Ascending aorta (tissue), 2 donors: ENCODE measurements around the gene MFN2. TPM values are rescaled to one million over a fixed set of nuclear protein-coding genes. Genes with fewer than 3 reads are reported as not detected.

Source experiments
- DNase-seq, 2 donors: peaks; one replicate each; pipeline ENCODE4 v3.0.0-alpha.2; 2019; ENCODE audit warnings: low spot score in 2 of 2
- H3K27ac ChIP-seq, 2 donors: fragments of 200-600 bp; sonication (generic); one replicate each; pipeline ENCODE4 v1.5.1; 2016 to 2017; ENCODE audit warnings: mild to moderate bottlenecking in 1 of 2
- H3K27me3 ChIP-seq: fragments of 200-600 bp; sonication (generic); one replicate; pipeline ENCODE4 v1.5.1; 2017
- H3K36me3 ChIP-seq, 2 donors: fragments of 200-600 bp; sonication (generic); one replicate each; pipeline ENCODE4 v1.5.1; 2016
- H3K4me1 ChIP-seq, 2 donors: fragments of 200-600 bp; sonication (generic); one replicate each; pipeline ENCODE4 v1.5.1; 2016 to 2017; ENCODE audit warnings: mild to moderate bottlenecking in 1 of 2
- H3K4me3 ChIP-seq, 2 donors: fragments of 200-600 bp; sonication (generic); one replicate each; pipeline ENCODE4 v1.5.1; 2016 to 2017; ENCODE audit warnings: mild to moderate bottlenecking in 1 of 2
- H3K9me3 ChIP-seq, 2 donors: fragments of 200-600 bp; sonication (generic); one replicate each; pipeline ENCODE4 v1.5.1; 2016
- CTCF ChIP-seq, 3 experiments: fragments of 200-600 bp in 2 of 3; fragments of 450-650 bp in 1 of 3; sonication (generic) in 2 of 3; IDR thresholded peaks; one replicate each; pipeline ENCODE4 v1.5.1; 2016 to 2019; ENCODE audit warnings: antibody characterized with exemption in 3 of 3, mild to moderate bottlenecking in 1 of 3, moderate library complexity in 1 of 3
- intact Hi-C: fragments of 100-400 bp; cut with DNase I; formaldehyde crosslinking; loops from one replicate; pipeline ENCODE4 v1.15.1; 2023
- total RNA-seq: library from RNA; depleted of rRNA; stranded (reverse); fragments of >200 nt; gene quantifications from one replicate; pipeline ENCODE4 v1.1.0, GENCODE V29; 2016

The MFN2 gene
- total RNA-seq, 1 donor from 2014 or later = 85.6 TPM

GRCh38 chr1:12046749-12047119 is 66.5 kb downstream of the MFN2 start:
- intact Hi-C loops = no loop called here

GRCh38 chr1:12047120-12047876 is 67.1 kb downstream of the MFN2 start:
- no peaks in the 10 kb centered on the region for H3K36me3 ChIP-seq
- no peak overlapping the region for H3K4me3 ChIP-seq
- TF ChIP-seq CTCF (IDR thresholded peaks at IDR 0.05) = no peak
- no peaks in the 10 kb centered on the region for H3K9me3 ChIP-seq
- intact Hi-C loops = no loop called here
- DNase-seq = no peak
- peaks cover 2 to 5% of the 10 kb centered on the region in 2 donors for H3K4me1 ChIP-seq
- no peak overlapping the region for H3K27ac ChIP-seq
- no peaks in the 10 kb centered on the region for H3K27me3 ChIP-seq

More at GRCh38 chr1:12046749-12047119, 66.5 kb downstream of the MFN2 start:
- DNase-seq = no peak
- Histone ChIP-seq H3K4me3 (no peak overlapping the region), H3K27me3 (no peaks in the 10 kb centered on the region), H3K4me1 (peaks cover 0 to 1% of the 10 kb centered on the region in 2 donors), H3K27ac (no peak overlapping the region), H3K36me3 (no peaks in the 10 kb centered on the region), H3K9me3 (no peaks in the 10 kb centered on the region)
- no peak for TF ChIP-seq CTCF (IDR thresholded peaks at IDR 0.05)

GRCh38 chr1:12048372-12048771 is 68.1 kb downstream of the MFN2 start:
- H3K27ac ChIP-seq = no peak overlapping the region
- H3K9me3 ChIP-seq = no peaks in the 10 kb centered on the region
- no peak for TF ChIP-seq CTCF (IDR thresholded peaks at IDR 0.05)
- H3K27me3 ChIP-seq = no peaks in the 10 kb centered on the region
- peaks cover 10 to 12% of the 10 kb centered on the region in 2 donors for H3K4me1 ChIP-seq
- no peak overlapping the region for H3K4me3 ChIP-seq
- DNase-seq = no peak
- no peaks in the 10 kb centered on the region for H3K36me3 ChIP-seq
- intact Hi-C loops = no loop called here

- no peak for DNase-seq
- intact Hi-C loops = no loop called here
- Histone ChIP-seq H3K36me3 (no peaks in the 10 kb centered on the region), H3K27ac (no peak overlapping the region), H3K9me3 (no peaks in the 10 kb centered on the region), H3K27me3 (no peaks in the 10 kb centered on the region), H3K4me3 (no peak overlapping the region), H3K4me1 (peaks cover 10 to 12% of the 10 kb centered on the region in 2 donors)
- TF ChIP-seq CTCF (IDR thresholded peaks at IDR 0.05) = no peak
These were observed 69.4 kb downstream of the MFN2 start for GRCh38 chr1:12049616-12050015.

GRCh38 chr1:12051361-12051760 is 71.1 kb downstream of the MFN2 start:
- Histone ChIP-seq H3K9me3 (no peaks in the 10 kb centered on the region), H3K27ac (no peak overlapping the region), H3K4me3 (no peak overlapping the region), H3K4me1 (peaks cover 10 to 12% of the 10 kb centered on the region in 2 donors), H3K36me3 (no peaks in the 10 kb centered on the region), H3K27me3 (no peaks in the 10 kb centered on the region)
- intact Hi-C loops = no loop called here
- no peak for DNase-seq
- no peak for TF ChIP-seq CTCF (IDR thresholded peaks at IDR 0.05)
